ENCODE measurements around the gene CFAP299.

CFAP299 gene

DNA sequence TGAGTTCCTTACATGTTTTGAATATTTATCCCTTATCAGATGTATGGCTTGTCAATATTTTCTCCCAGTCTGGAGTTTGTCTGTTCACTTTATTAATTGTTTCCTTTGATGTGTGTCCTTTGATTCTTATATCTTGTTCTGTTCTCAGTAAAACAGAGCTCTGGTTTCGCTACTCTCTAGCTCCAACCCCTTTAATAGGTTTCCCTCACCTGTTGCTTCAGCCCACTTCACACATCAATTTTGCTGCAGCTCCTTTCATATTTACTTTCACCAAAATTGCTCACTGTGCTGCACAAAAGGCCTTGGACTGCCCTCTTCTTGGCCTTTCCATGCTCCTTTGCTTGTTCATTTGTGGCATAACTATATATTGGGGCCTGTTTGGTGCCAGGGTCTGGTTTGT, 85.1 kb downstream of the CFAP299 start:
- H3K27ac ChIP-seq (ENCODE audit: poor library complexity, severe bottlenecking): no peak overlapping the region
- no peaks in the 10 kb centered on the region for H3K4me1 ChIP-seq (ENCODE audit: insufficient read depth, poor library complexity, severe bottlenecking)
- no peaks in the 10 kb centered on the region for H3K9me3 ChIP-seq (ENCODE audit: severe bottlenecking)
- no peak overlapping the region for H3K4me3 ChIP-seq (ENCODE audit: severe bottlenecking)
- ATAC-seq (ENCODE audit: low read depth): no peak
- H3K27me3 ChIP-seq (ENCODE audit: insufficient read depth, poor library complexity, severe bottlenecking): no peaks in the 10 kb centered on the region
- TF ChIP-seq, protein P1, sequence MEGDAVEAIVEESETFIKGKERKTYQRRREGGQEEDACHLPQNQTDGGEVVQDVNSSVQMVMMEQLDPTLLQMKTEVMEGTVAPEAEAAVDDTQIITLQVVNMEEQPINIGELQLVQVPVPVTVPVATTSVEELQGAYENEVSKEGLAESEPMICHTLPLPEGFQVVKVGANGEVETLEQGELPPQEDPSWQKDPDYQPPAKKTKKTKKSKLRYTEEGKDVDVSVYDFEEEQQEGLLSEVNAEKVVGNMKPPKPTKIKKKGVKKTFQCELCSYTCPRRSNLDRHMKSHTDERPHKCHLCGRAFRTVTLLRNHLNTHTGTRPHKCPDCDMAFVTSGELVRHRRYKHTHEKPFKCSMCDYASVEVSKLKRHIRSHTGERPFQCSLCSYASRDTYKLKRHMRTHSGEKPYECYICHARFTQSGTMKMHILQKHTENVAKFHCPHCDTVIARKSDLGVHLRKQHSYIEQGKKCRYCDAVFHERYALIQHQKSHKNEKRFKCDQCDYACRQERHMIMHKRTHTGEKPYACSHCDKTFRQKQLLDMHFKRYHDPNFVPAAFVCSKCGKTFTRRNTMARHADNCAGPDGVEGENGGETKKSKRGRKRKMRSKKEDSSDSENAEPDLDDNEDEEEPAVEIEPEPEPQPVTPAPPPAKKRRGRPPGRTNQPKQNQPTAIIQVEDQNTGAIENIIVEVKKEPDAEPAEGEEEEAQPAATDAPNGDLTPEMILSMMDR (IDR thresholded peaks at IDR 0.05; ENCODE audit: poor library complexity, severe bottlenecking): no peak
- no peak for DNase-seq (ENCODE audit: low spot score)
- H3K36me3 ChIP-seq (ENCODE audit: low read depth): no peaks in the 10 kb centered on the region

DNA sequence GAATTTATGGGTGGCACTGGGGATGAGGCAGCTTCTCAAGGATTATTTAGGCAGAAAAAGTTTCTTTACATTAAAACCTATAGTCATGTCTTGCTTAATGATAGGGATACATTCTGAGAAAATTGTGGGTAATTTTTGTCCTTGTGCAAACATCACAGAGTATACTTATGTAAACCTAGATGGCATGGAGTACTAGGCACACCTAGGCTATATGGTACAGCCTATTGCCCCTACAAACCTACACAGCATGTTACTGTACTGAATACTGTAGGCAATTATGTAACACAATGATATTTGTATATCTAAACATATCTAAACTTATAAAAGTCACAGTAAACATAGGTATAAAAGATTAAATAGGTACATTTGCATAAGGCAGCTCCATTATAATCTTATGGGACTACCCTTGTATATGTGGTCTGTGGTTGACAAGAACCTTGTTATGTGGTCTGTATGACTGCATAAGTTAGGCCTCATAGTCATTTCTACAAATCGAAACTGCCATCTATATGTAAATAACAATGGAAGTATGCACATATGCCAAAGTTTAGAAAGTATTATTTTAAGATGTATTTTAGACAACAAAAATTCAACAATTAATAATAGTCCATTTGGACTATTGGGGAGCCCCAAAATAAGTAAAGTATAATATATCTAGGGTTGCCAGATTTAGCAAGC, 87.3 kb downstream of the CFAP299 start:
- ATAC-seq (ENCODE audit: low read depth) (no peak), DNase-seq (ENCODE audit: low spot score) (no peak)
- no peaks in the 10 kb centered on the region for H3K9me3 ChIP-seq (ENCODE audit: severe bottlenecking)
- no peaks in the 10 kb centered on the region for H3K27me3 ChIP-seq (ENCODE audit: insufficient read depth, poor library complexity, severe bottlenecking)
- no peak overlapping the region for H3K27ac ChIP-seq (ENCODE audit: poor library complexity, severe bottlenecking)
- no peaks in the 10 kb centered on the region for H3K36me3 ChIP-seq (ENCODE audit: low read depth)
- H3K4me3 ChIP-seq (ENCODE audit: severe bottlenecking): no peak overlapping the region
- no peaks in the 10 kb centered on the region for H3K4me1 ChIP-seq (ENCODE audit: insufficient read depth, poor library complexity, severe bottlenecking)
- TF ChIP-seq, protein P1 (IDR thresholded peaks at IDR 0.05; ENCODE audit: poor library complexity, severe bottlenecking): no peak

DNA sequence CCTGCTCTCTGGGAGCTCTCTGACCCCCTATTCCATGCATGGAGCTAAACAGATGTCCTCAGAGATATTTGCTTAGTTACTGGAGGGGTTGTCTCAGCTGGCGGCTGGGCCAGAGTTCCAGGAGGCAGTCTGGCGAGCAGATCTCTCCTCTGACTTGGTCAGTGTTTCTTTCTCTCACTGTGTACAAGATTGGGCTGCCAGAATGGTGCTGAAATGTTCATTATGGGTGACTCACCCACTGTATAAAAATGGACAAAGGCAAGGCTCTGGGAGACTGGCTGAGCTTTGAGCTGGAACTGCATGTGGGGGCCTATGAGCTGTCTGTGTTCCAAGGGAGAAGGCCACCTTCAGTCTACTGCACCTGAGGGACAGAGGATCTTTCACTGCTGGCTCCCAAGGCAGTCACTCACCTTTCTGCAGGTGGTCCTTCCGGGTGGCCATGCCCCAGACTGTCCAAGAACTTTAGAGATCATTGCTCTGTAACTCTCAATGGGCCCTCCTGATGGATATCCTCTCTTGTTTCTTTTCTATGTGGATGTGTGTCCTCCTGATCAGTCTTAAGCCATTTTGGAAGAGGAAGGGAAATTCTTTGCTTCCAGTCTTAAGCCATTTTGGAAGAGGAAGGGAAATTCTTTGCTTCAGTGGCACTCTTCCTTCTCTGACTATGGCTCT, 88.2 kb downstream of the CFAP299 start:
- Histone ChIP-seq H3K9me3 (ENCODE audit: severe bottlenecking) (no peaks in the 10 kb centered on the region), H3K4me1 (ENCODE audit: insufficient read depth, poor library complexity, severe bottlenecking) (no peaks in the 10 kb centered on the region), H3K36me3 (ENCODE audit: low read depth) (no peaks in the 10 kb centered on the region), H3K27ac (ENCODE audit: poor library complexity, severe bottlenecking) (no peak overlapping the region), H3K27me3 (ENCODE audit: insufficient read depth, poor library complexity, severe bottlenecking) (no peaks in the 10 kb centered on the region), H3K4me3 (ENCODE audit: severe bottlenecking) (no peak overlapping the region)
- no peak for DNase-seq (ENCODE audit: low spot score)
- ATAC-seq (ENCODE audit: low read depth): no peak
- TF ChIP-seq, protein P1 (IDR thresholded peaks at IDR 0.05; ENCODE audit: poor library complexity, severe bottlenecking): no peak

DNA sequence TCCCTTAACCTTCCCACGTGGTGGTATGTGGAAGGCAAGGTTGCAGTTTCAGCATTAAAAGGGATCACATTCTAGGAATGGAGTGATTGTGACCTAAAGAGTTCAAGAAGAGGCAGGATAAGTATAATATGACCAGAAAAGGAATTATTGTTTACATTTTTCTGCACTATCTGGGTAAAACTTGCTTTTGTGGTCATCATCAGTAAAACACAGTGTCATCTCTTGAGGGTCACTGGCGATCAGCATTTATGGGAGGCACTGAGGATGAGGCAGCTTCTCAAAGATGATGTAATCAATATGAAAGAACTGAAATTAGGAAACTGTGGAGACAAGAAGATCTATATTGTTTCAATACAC, 88.7 kb downstream of the CFAP299 start:
- Histone ChIP-seq H3K4me1 (ENCODE audit: insufficient read depth, poor library complexity, severe bottlenecking) (no peaks in the 10 kb centered on the region), H3K27me3 (ENCODE audit: insufficient read depth, poor library complexity, severe bottlenecking) (no peaks in the 10 kb centered on the region), H3K36me3 (ENCODE audit: low read depth) (no peaks in the 10 kb centered on the region), H3K27ac (ENCODE audit: poor library complexity, severe bottlenecking) (no peak overlapping the region), H3K9me3 (ENCODE audit: severe bottlenecking) (no peaks in the 10 kb centered on the region), H3K4me3 (ENCODE audit: severe bottlenecking) (no peak overlapping the region)
- ATAC-seq (ENCODE audit: low read depth) (no peak), DNase-seq (ENCODE audit: low spot score) (no peak)
- TF ChIP-seq, protein P1 (IDR thresholded peaks at IDR 0.05; ENCODE audit: poor library complexity, severe bottlenecking): no peak

All from RWPE2 (cell line).